ENCODE results near the gene PDK4. TPM values are rescaled to one million over a fixed set of nuclear protein-coding genes. Genes with fewer than 3 reads are reported as not detected.

PDK4 gene
- total RNA-seq, 2 experiments from 2014 or later, result not detected

DNA sequence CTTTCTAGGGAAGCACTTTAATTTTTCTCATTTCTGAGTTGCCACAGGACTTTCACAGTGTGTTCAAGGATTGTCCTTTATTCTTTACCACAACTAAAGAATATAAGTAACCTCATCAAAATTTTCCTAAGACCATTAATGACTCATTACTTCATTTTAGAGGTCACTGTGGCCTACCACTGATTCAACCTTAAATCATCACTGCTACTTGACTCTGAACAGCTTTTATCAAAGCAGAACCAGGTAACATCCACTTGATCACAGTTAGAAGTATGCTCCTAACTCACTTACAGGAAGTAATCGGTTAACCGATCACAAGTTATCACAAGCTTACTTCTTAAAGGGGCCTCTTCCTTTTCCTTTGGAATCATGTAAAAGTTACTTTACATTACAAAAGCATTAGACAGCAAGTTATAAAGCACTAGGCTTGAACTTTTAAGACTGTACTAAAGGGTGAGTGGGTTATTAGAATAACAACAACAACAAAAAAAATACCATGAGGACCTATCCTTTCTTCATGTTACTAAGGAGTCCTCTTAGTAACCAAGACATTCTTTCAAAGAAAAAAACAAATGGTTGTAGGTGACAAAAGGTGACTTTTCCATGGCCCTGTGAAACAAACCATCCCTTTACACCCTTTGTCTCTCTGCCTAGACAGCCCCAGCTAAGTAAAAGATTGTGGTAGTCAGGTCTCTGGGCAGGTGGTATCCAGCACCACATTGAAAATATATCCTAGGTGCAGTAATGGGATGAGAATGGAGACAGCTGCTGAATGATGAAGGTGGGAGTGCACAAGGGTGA is 40.0 kb upstream of the PDK4 start:
- Histone ChIP-seq H3K4me1 (ENCODE audit: insufficient read depth, low read length, poor library complexity, severe bottlenecking) (no peaks in the 10 kb centered on the region), H3K4me2 (ENCODE audit: low read length) (no peak overlapping the region), H3K79me2 (ENCODE audit: insufficient read depth, low read depth, low read length) (no peaks in the 10 kb centered on the region), H3K36me3 (ENCODE audit: insufficient read depth, low read length) (no peaks in the 10 kb centered on the region), H3K9me2 (ENCODE audit: insufficient read depth, low read length) (no peaks in the 10 kb centered on the region), H3K4me3 (ENCODE audit: low read depth, low read length, poor library complexity, severe bottlenecking) (no peak overlapping the region), H4K20me1 (ENCODE audit: insufficient read depth, low read length) (no peaks in the 10 kb centered on the region), H3K27ac (ENCODE audit: low read depth, low read length, poor library complexity, severe bottlenecking) (no peak overlapping the region), H3K9me3 (ENCODE audit: low read length) (no peaks in the 10 kb centered on the region), H2AFZ (ENCODE audit: low read length) (no peak overlapping the region)
- CTCF ChIA-PET (ENCODE audit: unreplicated experiment), result no interaction called here
- no peak for TF ChIP-seq EZH2phosphoT487 (IDR thresholded peaks at IDR 0.05; ENCODE audit: borderline replicate concordance, low read depth, low read length)
- TF ChIP-seq, protein P1, sequence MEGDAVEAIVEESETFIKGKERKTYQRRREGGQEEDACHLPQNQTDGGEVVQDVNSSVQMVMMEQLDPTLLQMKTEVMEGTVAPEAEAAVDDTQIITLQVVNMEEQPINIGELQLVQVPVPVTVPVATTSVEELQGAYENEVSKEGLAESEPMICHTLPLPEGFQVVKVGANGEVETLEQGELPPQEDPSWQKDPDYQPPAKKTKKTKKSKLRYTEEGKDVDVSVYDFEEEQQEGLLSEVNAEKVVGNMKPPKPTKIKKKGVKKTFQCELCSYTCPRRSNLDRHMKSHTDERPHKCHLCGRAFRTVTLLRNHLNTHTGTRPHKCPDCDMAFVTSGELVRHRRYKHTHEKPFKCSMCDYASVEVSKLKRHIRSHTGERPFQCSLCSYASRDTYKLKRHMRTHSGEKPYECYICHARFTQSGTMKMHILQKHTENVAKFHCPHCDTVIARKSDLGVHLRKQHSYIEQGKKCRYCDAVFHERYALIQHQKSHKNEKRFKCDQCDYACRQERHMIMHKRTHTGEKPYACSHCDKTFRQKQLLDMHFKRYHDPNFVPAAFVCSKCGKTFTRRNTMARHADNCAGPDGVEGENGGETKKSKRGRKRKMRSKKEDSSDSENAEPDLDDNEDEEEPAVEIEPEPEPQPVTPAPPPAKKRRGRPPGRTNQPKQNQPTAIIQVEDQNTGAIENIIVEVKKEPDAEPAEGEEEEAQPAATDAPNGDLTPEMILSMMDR (conservative IDR thresholded peaks at IDR 0.05; ENCODE audit: low read length), result no peak
- no peak for DNase-seq (ENCODE audit: low spot score)
- POLR2A ChIA-PET, result interaction anchor here (0.9 kb wide), 1 partner anchor 16 kb away, joined by 3 read pairs; no protein-coding TSS in a partner anchor
- BruUV-seq (replicated peaks), result no TSS peak
- intact Hi-C loops (cut with micrococcal nuclease; ENCODE audit: unreplicated experiment), result no loop called here

DNA sequence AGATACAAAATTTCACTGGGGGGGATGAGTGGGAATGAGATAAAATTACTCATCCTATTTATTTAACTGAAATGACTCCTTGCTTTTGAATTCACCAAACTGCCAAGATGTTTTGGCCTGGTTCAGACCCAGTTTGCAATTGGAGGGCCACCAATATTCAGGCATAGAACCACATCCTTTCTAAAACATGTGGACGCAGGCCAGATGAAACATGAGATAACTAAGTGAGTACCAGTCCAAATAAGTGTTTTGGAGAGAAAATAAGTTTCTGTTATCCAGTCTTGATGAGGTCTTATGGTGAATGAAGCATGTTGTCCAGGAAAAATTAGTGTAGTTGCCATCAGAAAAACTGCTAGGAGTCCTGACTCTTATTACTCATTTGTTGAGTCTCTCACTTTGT is 36.3 kb upstream of the PDK4 start:
- Histone ChIP-seq H3K4me2 (ENCODE audit: low read length) (no peak overlapping the region), H2AFZ (ENCODE audit: low read length) (no peak overlapping the region), H3K36me3 (ENCODE audit: insufficient read depth, low read length) (no peaks in the 10 kb centered on the region), H3K27ac (ENCODE audit: low read depth, low read length, poor library complexity, severe bottlenecking) (no peak overlapping the region), H3K9me2 (ENCODE audit: insufficient read depth, low read length) (no peaks in the 10 kb centered on the region), H3K4me3 (ENCODE audit: low read depth, low read length, poor library complexity, severe bottlenecking) (no peak overlapping the region), H4K20me1 (ENCODE audit: insufficient read depth, low read length) (no peaks in the 10 kb centered on the region), H3K9me3 (ENCODE audit: low read length) (no peaks in the 10 kb centered on the region), H3K4me1 (ENCODE audit: insufficient read depth, low read length, poor library complexity, severe bottlenecking) (no peaks in the 10 kb centered on the region), H3K79me2 (ENCODE audit: insufficient read depth, low read depth, low read length) (no peaks in the 10 kb centered on the region)
- ChIA-PET CTCF (ENCODE audit: unreplicated experiment) (no interaction called here), POLR2A (no interaction called here)
- TF ChIP-seq, protein P1 (conservative IDR thresholded peaks at IDR 0.05; ENCODE audit: low read length), result no peak
- TF ChIP-seq EZH2phosphoT487 (IDR thresholded peaks at IDR 0.05; ENCODE audit: borderline replicate concordance, low read depth, low read length), result no peak
- DNase-seq (ENCODE audit: low spot score), result no peak
- intact Hi-C loops (cut with micrococcal nuclease; ENCODE audit: unreplicated experiment), result no loop called here
- no TSS peak for BruUV-seq (replicated peaks)

DNA sequence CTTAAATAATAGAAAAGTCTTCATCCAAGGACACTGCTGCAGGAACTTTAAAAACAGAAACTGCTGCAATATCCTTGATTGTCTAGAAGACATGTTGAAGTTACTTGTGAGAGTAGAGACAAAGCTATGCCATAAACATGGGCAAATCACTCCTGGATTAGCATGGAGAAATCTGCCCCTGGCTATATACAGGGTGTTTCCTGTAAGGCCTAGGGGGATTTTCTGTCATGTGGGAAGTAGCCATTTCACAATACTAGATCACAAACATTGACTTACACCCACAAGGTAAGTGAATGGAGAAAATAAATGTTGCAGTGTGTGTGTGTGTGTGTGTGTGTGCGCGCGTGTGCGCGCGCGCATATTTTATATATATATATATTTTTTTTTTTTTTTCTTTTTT is 35.2 kb upstream of the PDK4 start:
- H2AFZ ChIP-seq (ENCODE audit: low read length), result no peak overlapping the region
- ChIA-PET CTCF (ENCODE audit: unreplicated experiment) (no interaction called here), POLR2A (interaction anchor here (0.7 to 1.0 kb wide), 2 partner anchors 12 to 53 kb away, joined by 3 to 4 read pairs; no protein-coding TSS in a partner anchor)
- BruUV-seq (replicated peaks), result no TSS peak
- no peak overlapping the region for H3K4me2 ChIP-seq (ENCODE audit: low read length)
- no peak overlapping the region for H3K4me3 ChIP-seq (ENCODE audit: low read depth, low read length, poor library complexity, severe bottlenecking)
- TF ChIP-seq EZH2phosphoT487 (IDR thresholded peaks at IDR 0.05; ENCODE audit: borderline replicate concordance, low read depth, low read length), result no peak
- TF ChIP-seq, protein P1 (conservative IDR thresholded peaks at IDR 0.05; ENCODE audit: low read length), result no peak
- no peaks in the 10 kb centered on the region for H4K20me1 ChIP-seq (ENCODE audit: insufficient read depth, low read length)
- H3K4me1 ChIP-seq (ENCODE audit: insufficient read depth, low read length, poor library complexity, severe bottlenecking), result no peaks in the 10 kb centered on the region
- H3K9me2 ChIP-seq (ENCODE audit: insufficient read depth, low read length), result no peaks in the 10 kb centered on the region
- intact Hi-C loops (cut with micrococcal nuclease; ENCODE audit: unreplicated experiment), result no loop called here
- H3K36me3 ChIP-seq (ENCODE audit: insufficient read depth, low read length), result no peaks in the 10 kb centered on the region
- no peak for DNase-seq (ENCODE audit: low spot score)
- no peaks in the 10 kb centered on the region for H3K9me3 ChIP-seq (ENCODE audit: low read length)
- H3K27ac ChIP-seq (ENCODE audit: low read depth, low read length, poor library complexity, severe bottlenecking), result no peak overlapping the region
- H3K79me2 ChIP-seq (ENCODE audit: insufficient read depth, low read depth, low read length), result no peaks in the 10 kb centered on the region
